ENCODE results near the gene NUPR1. TPM values are rescaled to one million over a fixed set of nuclear protein-coding genes. Genes with fewer than 3 reads are reported as not detected.

NUPR1 gene
- total and polyA plus RNA-seq, 2 of the 13 experiments (the other 11 are each of a cell fraction or from before 2014, with no cell fraction given) = 18.0 to 25.6 TPM

- TF ChIP-seq, protein P1, sequence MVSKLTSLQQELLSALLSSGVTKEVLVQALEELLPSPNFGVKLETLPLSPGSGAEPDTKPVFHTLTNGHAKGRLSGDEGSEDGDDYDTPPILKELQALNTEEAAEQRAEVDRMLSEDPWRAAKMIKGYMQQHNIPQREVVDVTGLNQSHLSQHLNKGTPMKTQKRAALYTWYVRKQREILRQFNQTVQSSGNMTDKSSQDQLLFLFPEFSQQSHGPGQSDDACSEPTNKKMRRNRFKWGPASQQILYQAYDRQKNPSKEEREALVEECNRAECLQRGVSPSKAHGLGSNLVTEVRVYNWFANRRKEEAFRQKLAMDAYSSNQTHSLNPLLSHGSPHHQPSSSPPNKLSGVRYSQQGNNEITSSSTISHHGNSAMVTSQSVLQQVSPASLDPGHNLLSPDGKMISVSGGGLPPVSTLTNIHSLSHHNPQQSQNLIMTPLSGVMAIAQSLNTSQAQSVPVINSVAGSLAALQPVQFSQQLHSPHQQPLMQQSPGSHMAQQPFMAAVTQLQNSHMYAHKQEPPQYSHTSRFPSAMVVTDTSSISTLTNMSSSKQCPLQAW (CRISPR knock-in tag; IDR thresholded peaks at IDR 0.05) = peak; percentile 92
- peak; percentile 25 for TF ChIP-seq TBL1XR1 (IDR thresholded peaks at IDR 0.05; ENCODE audit: borderline replicate concordance, low read length, partially characterized antibody)
- TF ChIP-seq ZNF660 (CRISPR knock-in tag; IDR thresholded peaks at IDR 0.05; ENCODE audit: borderline replicate concordance, low read depth) = no peak
- TF ChIP-seq ZNF143 (CRISPR knock-in tag; IDR thresholded peaks at IDR 0.05) = peak; percentile 97
- peak; percentile 82; the same call in 1 of the 2 replicates for TF ChIP-seq RELA (CRISPR knock-in tag; IDR thresholded peaks at IDR 0.05)
- TF ChIP-seq HNF4A (CRISPR knock-in tag; IDR thresholded peaks at IDR 0.05) = no peak; the same call in 1 of the 2 replicates
- TF ChIP-seq ZNF678 (CRISPR knock-in tag; IDR thresholded peaks at IDR 0.05) = peak; percentile 96
- peak; percentile 61; the same call in 1 of the 2 replicates for TF ChIP-seq ZNF773 (CRISPR knock-in tag; IDR thresholded peaks at IDR 0.05; ENCODE audit: borderline replicate concordance)
- TF ChIP-seq ZNF530 (CRISPR knock-in tag; IDR thresholded peaks at IDR 0.05; ENCODE audit: low read depth) = no peak; the same call in none of the 2 replicates
- TF ChIP-seq HDAC6 (IDR thresholded peaks at IDR 0.05; ENCODE audit: low read depth, low read length) = no peak
- TF ChIP-seq ZNF234 (CRISPR knock-in tag; conservative IDR thresholded peaks at IDR 0.05) = no peak
- TF ChIP-seq, protein P2, sequence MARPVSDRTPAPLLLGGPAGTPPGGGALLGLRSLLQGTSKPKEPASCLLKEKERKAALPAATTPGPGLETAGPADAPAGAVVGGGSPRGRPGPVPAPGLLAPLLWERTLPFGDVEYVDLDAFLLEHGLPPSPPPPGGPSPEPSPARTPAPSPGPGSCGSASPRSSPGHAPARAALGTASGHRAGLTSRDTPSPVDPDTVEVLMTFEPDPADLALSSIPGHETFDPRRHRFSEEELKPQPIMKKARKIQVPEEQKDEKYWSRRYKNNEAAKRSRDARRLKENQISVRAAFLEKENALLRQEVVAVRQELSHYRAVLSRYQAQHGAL (CRISPR knock-in tag; IDR thresholded peaks at IDR 0.05; ENCODE audit: not compliant biosample characterization) = no peak
- no peak for TF ChIP-seq HNRNPUL1 (IDR thresholded peaks at IDR 0.05; ENCODE audit: low read depth, low read length)
- TF ChIP-seq ARNT2 (CRISPR knock-in tag; IDR thresholded peaks at IDR 0.05; ENCODE audit: low read depth) = peak; percentile 91
- TF ChIP-seq ZNF292 (CRISPR knock-in tag; IDR thresholded peaks at IDR 0.05; ENCODE audit: borderline replicate concordance, low read depth) = peak; percentile 46; the same call in 1 of the 2 replicates
- TF ChIP-seq DR1 (CRISPR knock-in tag; IDR thresholded peaks at IDR 0.05) = no peak
- peak; percentile 92; the same call in 1 of the 2 replicates for TF ChIP-seq ZNF546 (CRISPR knock-in tag; conservative IDR thresholded peaks at IDR 0.05)
- peak; percentile 97 for TF ChIP-seq ZNF781 (CRISPR knock-in tag; IDR thresholded peaks at IDR 0.05; ENCODE audit: borderline replicate concordance, not compliant biosample characterization)
- no peak for TF ChIP-seq XBP1 (CRISPR knock-in tag; IDR thresholded peaks at IDR 0.05)
- TF ChIP-seq, protein P3, sequence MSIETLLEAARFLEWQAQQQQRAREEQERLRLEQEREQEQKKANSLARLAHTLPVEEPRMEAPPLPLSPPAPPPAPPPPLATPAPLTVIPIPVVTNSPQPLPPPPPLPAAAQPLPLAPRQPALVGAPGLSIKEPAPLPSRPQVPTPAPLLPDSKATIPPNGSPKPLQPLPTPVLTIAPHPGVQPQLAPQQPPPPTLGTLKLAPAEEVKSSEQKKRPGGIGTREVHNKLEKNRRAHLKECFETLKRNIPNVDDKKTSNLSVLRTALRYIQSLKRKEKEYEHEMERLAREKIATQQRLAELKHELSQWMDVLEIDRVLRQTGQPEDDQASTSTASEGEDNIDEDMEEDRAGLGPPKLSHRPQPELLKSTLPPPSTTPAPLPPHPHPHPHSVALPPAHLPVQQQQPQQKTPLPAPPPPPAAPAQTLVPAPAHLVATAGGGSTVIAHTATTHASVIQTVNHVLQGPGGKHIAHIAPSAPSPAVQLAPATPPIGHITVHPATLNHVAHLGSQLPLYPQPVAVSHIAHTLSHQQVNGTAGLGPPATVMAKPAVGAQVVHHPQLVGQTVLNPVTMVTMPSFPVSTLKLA (IDR thresholded peaks at IDR 0.05) = no peak; the same call in 1 of the 2 replicates
- TF ChIP-seq SOX5 (CRISPR knock-in tag; IDR thresholded peaks at IDR 0.05; ENCODE audit: borderline replicate concordance) = peak; percentile 43
- TF ChIP-seq, protein P4, sequence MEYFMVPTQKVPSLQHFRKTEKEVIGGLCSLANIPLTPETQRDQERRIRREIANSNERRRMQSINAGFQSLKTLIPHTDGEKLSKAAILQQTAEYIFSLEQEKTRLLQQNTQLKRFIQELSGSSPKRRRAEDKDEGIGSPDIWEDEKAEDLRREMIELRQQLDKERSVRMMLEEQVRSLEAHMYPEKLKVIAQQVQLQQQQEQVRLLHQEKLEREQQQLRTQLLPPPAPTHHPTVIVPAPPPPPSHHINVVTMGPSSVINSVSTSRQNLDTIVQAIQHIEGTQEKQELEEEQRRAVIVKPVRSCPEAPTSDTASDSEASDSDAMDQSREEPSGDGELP (IDR thresholded peaks at IDR 0.05; ENCODE audit: borderline replicate concordance, low read depth) = 0 out of 2 replicates have a peak, but pooled peaks have one; percentile 21
Measured at GRCh38 chr16:28553776-28554633, 15.2 kb upstream of the NUPR1 start, which contains the start of gene SGF29 (continued).
